Liver (tissue), 3 donors: ENCODE measurements around the gene OAS1.
"Not testable (repeated sequence)": the region's sequence is repeated elsewhere in the genome, so short reads cannot be mapped to it uniquely, and the experiment has no call there.

Experiments used
- ATF3 ChIP-seq: IDR thresholded peaks from 2 replicates; pipeline ENCODE4 v1.6.1; 2016; ENCODE audit warnings: antibody characterized with exemption
- CTCF ChIP-seq: fragments of 150-350 bp; IDR thresholded peaks from 2 replicates; pipeline ENCODE4 v1.5.1; 2017; ENCODE audit warnings: improper control_type of control experiment, low read depth, low read length; ENCODE audit not compliant: missing input control
- EGR1 ChIP-seq, 2 donors: IDR thresholded peaks; 2 replicates each; pipeline ENCODE4 v1.6.1; 2016 to 2018; ENCODE audit warnings: antibody characterized with exemption in 2 of 2, low read depth in 2 of 2
- FOXA1 ChIP-seq: IDR thresholded peaks from 2 replicates; pipeline ENCODE4 v1.6.1; 2016; ENCODE audit warnings: antibody characterized with exemption
- GABPA ChIP-seq, 2 donors: IDR thresholded peaks in 1 of 2; conservative IDR thresholded peaks in 1 of 2; 2 replicates each; pipeline ENCODE4 v1.6.1; 2016; ENCODE audit warnings: antibody characterized with exemption in 2 of 2, mild to moderate bottlenecking in 1 of 2, moderate library complexity in 1 of 2
- JUND ChIP-seq, 2 donors: IDR thresholded peaks; 2 replicates each; pipeline ENCODE4 v1.6.1; 2016; ENCODE audit warnings: antibody characterized with exemption in 2 of 2
- MAX ChIP-seq: IDR thresholded peaks from 2 replicates; pipeline ENCODE4 v1.6.1; 2016; ENCODE audit warnings: antibody characterized with exemption
- RAD21 ChIP-seq, 2 donors: IDR thresholded peaks; 2 replicates each; pipeline ENCODE4 v1.6.1; 2016; ENCODE audit warnings: antibody characterized with exemption in 2 of 2, mild to moderate bottlenecking in 2 of 2
- REST ChIP-seq: IDR thresholded peaks from 2 replicates; pipeline ENCODE4 v1.6.1; 2016; ENCODE audit warnings: antibody characterized with exemption, mild to moderate bottlenecking
- RXRA ChIP-seq, 2 donors: IDR thresholded peaks; 2 replicates each; pipeline ENCODE4 v1.6.1; 2017 to 2018; ENCODE audit warnings: antibody characterized with exemption in 2 of 2, mild to moderate bottlenecking in 1 of 2
- SP1 ChIP-seq: IDR thresholded peaks from 2 replicates; pipeline ENCODE4 v1.6.1; 2018; ENCODE audit warnings: antibody characterized with exemption, mild to moderate bottlenecking
- TAF1 ChIP-seq: conservative IDR thresholded peaks from 2 replicates; pipeline ENCODE4 v1.6.1; 2016; ENCODE audit warnings: antibody characterized with exemption, mild to moderate bottlenecking
- YY1 ChIP-seq: IDR thresholded peaks from 2 replicates; pipeline ENCODE4 v1.6.1; 2016; ENCODE audit warnings: antibody characterized with exemption, mild to moderate bottlenecking
- ZBTB33 ChIP-seq: IDR thresholded peaks from 2 replicates; pipeline ENCODE4 v1.6.1; 2016; ENCODE audit warnings: antibody characterized with exemption
- donor health status: healthy.
- donor health status: healthy.

- not testable (repeated sequence) for TF ChIP-seq TAF1; CTCF; RAD21 (IDR thresholded peaks at IDR 0.05); RXRA (IDR thresholded peaks at IDR 0.05); YY1; ZBTB33; JUND (IDR thresholded peaks at IDR 0.05); REST; SP1; EGR1 (IDR thresholded peaks at IDR 0.05; ENCODE audit: low read depth in 2 of 2); MAX; GABPA (IDR thresholded peaks at IDR 0.05 in 1 of 2, conservative IDR thresholded peaks at IDR 0.05 in 1 of 2); ATF3; FOXA1
These were observed 19.8 kb downstream of the OAS1 start for GRCh38 chr12:112926416-112927033.
